OCI-LY7 (cell line): ENCODE results near the gene PANX3. TPM values are rescaled to one million over a fixed set of nuclear protein-coding genes. Genes with fewer than 3 reads are reported as not detected.

Source experiments
- BruUV-seq: library from RNA; stranded (reverse); fragments of 400-500 nt; replicated peaks from 2 replicates; lab custom pipeline; 2021; lab: Mats Ljungman, UMichigan
- CTCF ChIA-PET: fragments of 300-600 bp; sonication (Branson Sonifier 250); formaldehyde crosslinking; loops from one replicate; lab custom pipeline; 2022; ENCODE audit warnings: antibody characterized with exemption; ENCODE audit not compliant: unreplicated experiment; lab: Charles Lee
- POLR2A ChIA-PET: fragments of 300-600 bp; sonication (Branson Sonifier 250); formaldehyde crosslinking; loops from one replicate; lab custom pipeline; 2022; ENCODE audit warnings: antibody characterized with exemption; lab: Charles Lee
- DNase-seq: peaks from one replicate; pipeline ENCODE4 v3.0.0-alpha.2; 2015; ENCODE audit warnings: low spot score
- H2AFZ ChIP-seq: fragments of 200-600 bp; sonication (generic), shearing (Covaris generic); 2 replicates; pipeline ENCODE4 v1.6.1; 2014; ENCODE audit warnings: mild to moderate bottlenecking, antibody characterized with exemption, low read length, moderate library complexity
- H3K27ac ChIP-seq: fragments of 200-600 bp; sonication (generic); 2 replicates; pipeline ENCODE4 v1.5.1; 2014; ENCODE audit warnings: mixed run types, low read depth, mild to moderate bottlenecking, moderate library complexity, low read length, inconsistent platforms; ENCODE audit not compliant: poor library complexity, severe bottlenecking
- H3K36me3 ChIP-seq: fragments of 200-600 bp; sonication (generic); 2 replicates; pipeline ENCODE4 v1.6.1; 2014; ENCODE audit warnings: mild to moderate bottlenecking, antibody characterized with exemption, low read length, moderate library complexity, mixed read lengths; ENCODE audit not compliant: insufficient read depth
- H3K4me1 ChIP-seq: fragments of 200-600 bp; sonication (generic); 2 replicates; pipeline ENCODE4 v1.5.1; 2014; ENCODE audit warnings: mild to moderate bottlenecking, low read length; ENCODE audit not compliant: insufficient read depth, poor library complexity, severe bottlenecking
- H3K4me2 ChIP-seq: fragments of 200-600 bp; sonication (generic); 2 replicates; pipeline ENCODE4 v1.6.1; 2014; ENCODE audit warnings: mild to moderate bottlenecking, low read length
- H3K4me3 ChIP-seq: fragments of 200-600 bp; sonication (generic); 2 replicates; pipeline ENCODE4 v1.5.1; 2014; ENCODE audit warnings: mild to moderate bottlenecking, low read depth, low read length; ENCODE audit not compliant: poor library complexity, severe bottlenecking
- H3K79me2 ChIP-seq: fragments of 200-600 bp; sonication (generic); 2 replicates; pipeline ENCODE4 v1.6.1; 2016; ENCODE audit warnings: low read depth, mild to moderate bottlenecking, low read length, moderate library complexity, mixed read lengths; ENCODE audit not compliant: insufficient read depth
- H3K9me2 ChIP-seq: fragments of 200-600 bp; sonication (generic); 2 replicates; pipeline ENCODE4 v1.6.1; 2016; ENCODE audit warnings: mild to moderate bottlenecking, low read length, mixed read lengths; ENCODE audit not compliant: insufficient read depth
- H3K9me3 ChIP-seq: fragments of 200-600 bp; sonication (generic); 2 replicates; pipeline ENCODE4 v1.6.1; 2014; ENCODE audit warnings: mild to moderate bottlenecking, mixed run types, low read length, mixed read lengths
- H4K20me1 ChIP-seq: fragments of 200-600 bp; sonication (generic); 2 replicates; pipeline ENCODE4 v1.6.1; 2014; ENCODE audit warnings: mild to moderate bottlenecking, antibody characterized with exemption, low read length, moderate library complexity, mixed read lengths; ENCODE audit not compliant: insufficient read depth
- EZH2phosphoT487 ChIP-seq: fragments of 200-600 bp; sonication (generic); IDR thresholded peaks from 2 replicates; pipeline ENCODE4 v1.6.1; 2018; ENCODE audit warnings: low read depth, borderline replicate concordance, mild to moderate bottlenecking, mixed run types, antibody characterized with exemption, low read length, moderate library complexity, mixed read lengths
- intact Hi-C: fragments of 100-400 bp; cut with micrococcal nuclease; formaldehyde crosslinking; loops from one replicate; pipeline ENCODE4 v1.10.0; 2022; ENCODE audit not compliant: unreplicated experiment
- total RNA-seq, 2 experiments: library from RNA; depleted of rRNA in 1 of 2; stranded (reverse); fragments of >200 nt in 1 of 2; shearing (Covaris generic) in 1 of 2; gene quantifications; 2 replicates each; pipeline ENCODE4 v1.2.3, GENCODE V29; 2014 to 2022
- TF ChIP-seq, protein P1 (sequence below): fragments of 200-600 bp; sonication (generic); conservative IDR thresholded peaks from 2 replicates; pipeline ENCODE4 v1.5.1; 2014; ENCODE audit warnings: mild to moderate bottlenecking, antibody characterized with exemption, low read length, moderate library complexity, mixed read lengths

Gene PANX3
- total RNA-seq, 2 experiments from 2014 or later: not detected

DNA sequence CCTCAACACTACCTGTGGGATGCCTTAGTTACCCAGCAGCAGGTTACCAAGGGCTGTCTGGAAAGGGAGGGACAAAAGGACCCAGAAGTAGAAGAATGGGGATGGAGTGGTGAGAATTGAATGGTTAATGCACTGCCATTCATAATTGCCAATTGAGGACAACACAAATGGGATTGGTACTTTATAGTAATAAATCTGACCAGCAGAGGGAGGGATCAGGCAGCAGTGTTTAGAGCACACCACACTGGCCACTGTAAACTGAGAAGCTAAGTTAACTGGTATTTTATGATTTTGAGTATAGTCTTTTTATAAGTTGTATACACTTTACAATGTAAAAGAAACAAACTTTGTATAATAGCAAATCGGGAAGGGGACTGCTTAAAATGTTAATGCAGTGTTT, 22.1 kb downstream of the PANX3 start:
- no peak overlapping the region for H2AFZ ChIP-seq
- H3K27ac ChIP-seq: no peak overlapping the region
- ChIA-PET POLR2A (interaction anchor here (0.5 to 4.8 kb wide), 2 partner anchors 11 to 651 kb away, joined by 5 to 21 read pairs; partner anchors contain the start of gene TBRG1), CTCF (no interaction called here)
- no peaks in the 10 kb centered on the region for H3K4me1 ChIP-seq
- no peaks in the 10 kb centered on the region for H3K9me2 ChIP-seq
- no peaks in the 10 kb centered on the region for H3K9me3 ChIP-seq
- intact Hi-C loops: no loop called here
- H3K36me3 ChIP-seq: peaks cover 93% of the 10 kb centered on the region
- no TSS peak for BruUV-seq
- H3K4me2 ChIP-seq: no peak overlapping the region
- peak; percentile 20 for DNase-seq
- TF ChIP-seq, protein P1, sequence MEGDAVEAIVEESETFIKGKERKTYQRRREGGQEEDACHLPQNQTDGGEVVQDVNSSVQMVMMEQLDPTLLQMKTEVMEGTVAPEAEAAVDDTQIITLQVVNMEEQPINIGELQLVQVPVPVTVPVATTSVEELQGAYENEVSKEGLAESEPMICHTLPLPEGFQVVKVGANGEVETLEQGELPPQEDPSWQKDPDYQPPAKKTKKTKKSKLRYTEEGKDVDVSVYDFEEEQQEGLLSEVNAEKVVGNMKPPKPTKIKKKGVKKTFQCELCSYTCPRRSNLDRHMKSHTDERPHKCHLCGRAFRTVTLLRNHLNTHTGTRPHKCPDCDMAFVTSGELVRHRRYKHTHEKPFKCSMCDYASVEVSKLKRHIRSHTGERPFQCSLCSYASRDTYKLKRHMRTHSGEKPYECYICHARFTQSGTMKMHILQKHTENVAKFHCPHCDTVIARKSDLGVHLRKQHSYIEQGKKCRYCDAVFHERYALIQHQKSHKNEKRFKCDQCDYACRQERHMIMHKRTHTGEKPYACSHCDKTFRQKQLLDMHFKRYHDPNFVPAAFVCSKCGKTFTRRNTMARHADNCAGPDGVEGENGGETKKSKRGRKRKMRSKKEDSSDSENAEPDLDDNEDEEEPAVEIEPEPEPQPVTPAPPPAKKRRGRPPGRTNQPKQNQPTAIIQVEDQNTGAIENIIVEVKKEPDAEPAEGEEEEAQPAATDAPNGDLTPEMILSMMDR: peak; percentile 64
- no peak for TF ChIP-seq EZH2phosphoT487
- no peaks in the 10 kb centered on the region for H4K20me1 ChIP-seq
- no peak overlapping the region for H3K4me3 ChIP-seq
- no peaks in the 10 kb centered on the region for H3K79me2 ChIP-seq

DNA sequence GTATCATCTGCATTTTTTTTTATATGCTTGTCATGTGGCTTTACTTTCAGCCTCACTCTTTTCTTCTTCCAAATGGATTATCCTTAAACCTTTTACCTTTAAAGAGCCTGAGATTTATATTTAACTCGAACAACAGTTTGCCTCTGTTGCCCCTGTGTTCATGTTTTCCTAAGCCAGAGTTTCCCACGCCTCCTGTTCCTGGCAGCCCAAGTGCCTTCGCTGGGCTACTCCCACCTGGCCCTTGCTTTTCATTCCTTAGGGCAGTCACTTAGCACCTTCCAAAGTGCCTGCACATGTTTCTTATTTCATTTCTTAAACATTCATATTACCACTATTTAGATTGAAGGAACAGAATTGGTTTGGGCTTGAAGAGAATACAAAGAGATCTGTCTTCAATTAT, 24.7 kb downstream of the PANX3 start:
- intact Hi-C loops: no loop called here
- no peaks in the 10 kb centered on the region for H3K9me2 ChIP-seq
- ChIA-PET CTCF (no interaction called here), POLR2A (interaction anchor here (0.6 kb wide), 2 partner anchors 15 to 292 kb away, joined by 3 read pairs; no protein-coding TSS in a partner anchor)
- H3K4me1 ChIP-seq: no peaks in the 10 kb centered on the region
- H3K9me3 ChIP-seq: no peaks in the 10 kb centered on the region
- DNase-seq: no peak
- H3K36me3 ChIP-seq: peaks cover 91% of the 10 kb centered on the region
- H3K27ac ChIP-seq: no peak overlapping the region
- H4K20me1 ChIP-seq: no peaks in the 10 kb centered on the region
- no peak overlapping the region for H3K4me2 ChIP-seq
- no peaks in the 10 kb centered on the region for H3K79me2 ChIP-seq
- TSS peak; percentile 67 for BruUV-seq
- no peak overlapping the region for H3K4me3 ChIP-seq
- TF ChIP-seq, protein P1: no peak
- no peak for TF ChIP-seq EZH2phosphoT487
- H2AFZ ChIP-seq: no peak overlapping the region

DNA sequence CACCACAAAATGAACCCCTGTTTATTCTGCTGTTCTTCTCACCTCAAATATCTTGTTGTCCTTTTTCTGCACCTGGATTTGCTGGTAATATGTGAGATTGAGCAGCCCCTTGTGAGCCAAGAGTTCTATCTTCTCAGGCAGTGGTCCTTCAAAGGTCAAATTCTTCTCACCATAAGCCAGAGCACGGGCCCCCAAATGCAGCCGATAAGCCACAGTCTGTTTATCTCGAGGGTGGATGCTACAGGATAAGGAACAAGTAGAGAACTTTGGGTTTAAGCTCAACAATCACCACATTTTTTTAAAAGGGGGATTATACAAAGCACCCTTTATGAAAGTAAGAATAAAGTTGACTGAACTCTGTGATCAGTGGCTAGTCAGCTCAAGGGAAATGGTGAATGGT, 27.3 kb downstream of the PANX3 start:
- Histone ChIP-seq H3K4me1 (no peaks in the 10 kb centered on the region), H3K79me2 (no peaks in the 10 kb centered on the region), H2AFZ (no peak overlapping the region), H3K27ac (no peak overlapping the region), H3K4me2 (no peak overlapping the region), H4K20me1 (no peaks in the 10 kb centered on the region), H3K36me3 (peaks cover 65% of the 10 kb centered on the region), H3K4me3 (no peak overlapping the region), H3K9me3 (no peaks in the 10 kb centered on the region), H3K9me2 (no peaks in the 10 kb centered on the region)
- no TSS peak for BruUV-seq
- intact Hi-C loops: no loop called here
- DNase-seq: no peak
- ChIA-PET CTCF (no interaction called here), POLR2A (interaction anchor here (1.0 to 2.1 kb wide), 2 partner anchors 13 kb away, joined by 4 to 6 read pairs; no protein-coding TSS in a partner anchor)
- TF ChIP-seq, protein P1: no peak
- TF ChIP-seq EZH2phosphoT487: no peak
